IMR-90 (cell line): ENCODE data around the gene PLCXD1. TPM values are rescaled to one million over a fixed set of nuclear protein-coding genes. Genes with fewer than 3 reads are reported as not detected.
"Not testable (repeated sequence)": the region's sequence is repeated elsewhere in the genome, so short reads cannot be mapped to it uniquely, and the experiment has no call there.

Experiments
- ATAC-seq: fragments of 200-7000 bp; cut with Tn5 transposase; 2 replicates; pipeline ENCODE4 v1.9.1; 2020; ENCODE audit warnings: low read depth, mild to moderate bottlenecking, moderate library complexity
- BruUV-seq: library from RNA; stranded (reverse); fragments of 400-500 nt; replicated peaks from 2 replicates; lab custom pipeline; 2021; lab: Mats Ljungman, UMichigan
- CTCF ChIA-PET: fragments of 300-600 bp; formaldehyde crosslinking; extraction: SDS; loops from one replicate; lab custom pipeline; 2021; ENCODE audit warnings: antibody characterized with exemption; lab: Yijun Ruan, JAX
- POLR2A ChIA-PET: fragments of 300-600 bp; sonication (Branson Sonifier 250); formaldehyde crosslinking; loops from one replicate; lab custom pipeline; 2022; ENCODE audit warnings: antibody characterized with exemption; ENCODE audit not compliant: unreplicated experiment; lab: Charles Lee
- DNase-seq: peaks from one replicate; pipeline ENCODE4 v3.0.0; 2013
- H2AFZ ChIP-seq: replicated peaks from 2 replicates; pipeline ENCODE3; 2013; ENCODE audit warnings: low read length, mild to moderate bottlenecking; ENCODE audit not compliant: poor library complexity
- H2AK5ac ChIP-seq: 2 replicates; pipeline ENCODE4 v1.6.1; 2013; ENCODE audit warnings: low read depth, low read length, inconsistent platforms
- H2AK9ac ChIP-seq: replicated peaks from 2 replicates; pipeline ENCODE3; 2013; ENCODE audit warnings: mild to moderate bottlenecking, low read depth, low read length, moderate library complexity; ENCODE audit not compliant: poor library complexity
- H2BK120ac ChIP-seq: 2 replicates; pipeline ENCODE4 v1.6.1; 2013; ENCODE audit warnings: low read depth, low read length, inconsistent platforms
- H2BK15ac ChIP-seq: 3 replicates; pipeline ENCODE4 v1.6.1; 2013; ENCODE audit warnings: low read depth, low read length, inconsistent platforms
- H2BK20ac ChIP-seq: 2 replicates; pipeline ENCODE4 v1.6.1; 2013; ENCODE audit warnings: low read depth, mild to moderate bottlenecking, inconsistent platforms, low read length, moderate library complexity
- H2BK5ac ChIP-seq: 2 replicates; pipeline ENCODE4 v1.6.1; 2013; ENCODE audit warnings: mild to moderate bottlenecking, low read depth, low read length, inconsistent platforms; ENCODE audit not compliant: poor library complexity, severe bottlenecking
- H3K14ac ChIP-seq: replicated peaks from 2 replicates; pipeline ENCODE4 v1.6.1; 2013; ENCODE audit warnings: low read depth, low read length, inconsistent platforms
- H3K18ac ChIP-seq: 2 replicates; pipeline ENCODE4 v1.6.1; 2013; ENCODE audit warnings: low read depth, low read length, control low read depth
- H3K23ac ChIP-seq: 2 replicates; pipeline ENCODE4 v1.6.1; 2013; ENCODE audit warnings: low read depth, low read length, inconsistent platforms
- H3K27ac ChIP-seq: 2 replicates; pipeline ENCODE4 v1.5.1; 2013; ENCODE audit warnings: mild to moderate bottlenecking, control low read depth, low read length; ENCODE audit not compliant: insufficient read depth
- H3K27me3 ChIP-seq: 2 replicates; pipeline ENCODE4 v1.6.1; 2013; ENCODE audit warnings: low read length; ENCODE audit not compliant: control insufficient read depth, insufficient read depth
- H3K36me3 ChIP-seq: 2 replicates; pipeline ENCODE4 v1.6.1; 2013; ENCODE audit warnings: low read length, mixed read lengths; ENCODE audit not compliant: control insufficient read depth, insufficient read depth
- H3K4ac ChIP-seq: 2 replicates; pipeline ENCODE4 v1.6.1; 2013; ENCODE audit warnings: low read depth, low read length, inconsistent platforms
- H3K4me1 ChIP-seq: 2 replicates; pipeline ENCODE4 v1.6.1; 2013; ENCODE audit warnings: low read length, mixed read lengths; ENCODE audit not compliant: control insufficient read depth, insufficient read depth
- H3K4me2 ChIP-seq: 2 replicates; pipeline ENCODE4 v1.6.1; 2013; ENCODE audit warnings: low read depth, mild to moderate bottlenecking, control low read depth, low read length, moderate library complexity
- H3K4me3 ChIP-seq: 2 replicates; pipeline ENCODE4 v1.5.1; 2013; ENCODE audit warnings: low read depth, mild to moderate bottlenecking, control low read depth, low read length, moderate library complexity; ENCODE audit not compliant: insufficient read depth
- H3K56ac ChIP-seq: 2 replicates; pipeline ENCODE4 v1.6.1; 2013; ENCODE audit warnings: low read length, inconsistent platforms; ENCODE audit not compliant: insufficient read depth; ENCODE audit errors: extremely low read depth
- H3K79me1 ChIP-seq, 2 experiments: 2 replicates each; pipeline ENCODE4 v1.6.1; 2013; ENCODE audit warnings: low read length in 2 of 2, inconsistent platforms in 1 of 2, low read depth in 1 of 2
- H3K9ac ChIP-seq: 2 replicates; pipeline ENCODE4 v1.6.1; 2013; ENCODE audit warnings: low read depth, low read length, control low read depth
- H3K9me1 ChIP-seq: 2 replicates; pipeline ENCODE4 v1.6.1; 2013; ENCODE audit warnings: low read length, inconsistent platforms; ENCODE audit not compliant: insufficient read depth
- H3K9me3 ChIP-seq: 2 replicates; pipeline ENCODE4 v1.6.1; 2013; ENCODE audit warnings: low read length; ENCODE audit not compliant: control insufficient read depth, insufficient read depth
- H4K20me1 ChIP-seq: 2 replicates; pipeline ENCODE4 v1.6.1; 2013; ENCODE audit warnings: low read length, inconsistent platforms; ENCODE audit not compliant: insufficient read depth
- H4K5ac ChIP-seq: 2 replicates; pipeline ENCODE4 v1.6.1; 2013; ENCODE audit warnings: mild to moderate bottlenecking, low read depth, low read length, control low read depth
- H4K8ac ChIP-seq, 2 experiments: 2 replicates each; pipeline ENCODE4 v1.6.1; 2013; ENCODE audit warnings: low read depth in 2 of 2, low read length in 2 of 2, control low read depth in 1 of 2, inconsistent platforms in 1 of 2
- H4K91ac ChIP-seq: 2 replicates; pipeline ENCODE4 v1.6.1; 2013; ENCODE audit warnings: low read depth, low read length, inconsistent platforms; ENCODE audit not compliant: insufficient read depth
- WGBS, 2 experiments: methylation state at CpG; one replicate each; pipeline versions ENCODE4 v1.1.5 to v1.1.7; 2013; ENCODE audit warnings: missing lambda C conversion rate in 2 of 2; ENCODE audit not compliant: insufficient read length in 1 of 2; ENCODE audit errors: extremely low coverage in 2 of 2; 5-methylcytosine and 5-hydroxymethylcytosine counted together
- dilution Hi-C: fragments of 300-500 bp; cut with HindIII; formaldehyde crosslinking; loops from one replicate; pipeline ENCODE4 v1.14.3; 2018; ENCODE audit warnings: low sequenced_read_pairs; ENCODE audit not compliant: unreplicated experiment
- in situ Hi-C: fragments of 300-500 bp; cut with MboI; formaldehyde crosslinking; loops from 3 replicates; pipeline ENCODE4 v1.14.3; 2019; ENCODE audit warnings: low sequenced_read_pairs, inconsistent platforms, mixed read lengths
- intact Hi-C: fragments of 100-400 bp; cut with micrococcal nuclease; formaldehyde crosslinking; loops from 2 replicates; pipeline ENCODE4 v1.10.0; 2022
- polyA plus RNA-seq, 3 experiments: library from polyadenylated mRNA; depleted of rRNA; stranded (reverse); fragments of >200 nt; gene quantifications; 2 replicates each; pipeline ENCODE4 v1.2.3, GENCODE V29; 2012; ENCODE audit warnings: low replicate concordance in 1 of 3
- total RNA-seq: library from RNA; depleted of rRNA; stranded (reverse); fragments of >200 nt; gene quantifications from 2 replicates; pipeline ENCODE4 v1.2.3, GENCODE V29; 2012

The PLCXD1 gene
- total and polyA plus RNA-seq, 2 of the 4 experiments (the other 2 are of a cell fraction), result 16.7 to 17.7 TPM

GRCh38 chrX:251396-252243, 29.6 kb upstream of the PLCXD1 start:
- H2BK5ac ChIP-seq, dilution Hi-C loops, H3K9me3 ChIP-seq, H2BK15ac ChIP-seq, H3K36me3 ChIP-seq, H3K18ac ChIP-seq, H3K4ac ChIP-seq, H2BK120ac ChIP-seq, H4K8ac ChIP-seq, H4K91ac ChIP-seq, DNase-seq, CTCF ChIA-PET, H4K20me1 ChIP-seq, H3K9me1 ChIP-seq, H3K4me3 ChIP-seq, ATAC-seq, BruUV-seq, H3K4me1 ChIP-seq, intact Hi-C loops, H3K4me2 ChIP-seq, H3K27me3 ChIP-seq, H3K56ac ChIP-seq, H3K9ac ChIP-seq, H2AFZ ChIP-seq, H3K23ac ChIP-seq, H3K79me1 ChIP-seq, POLR2A ChIA-PET, H4K5ac ChIP-seq, H2AK5ac ChIP-seq, in situ Hi-C loops, H2AK9ac ChIP-seq, H3K14ac ChIP-seq, H2BK20ac ChIP-seq, H3K27ac ChIP-seq: not testable (repeated sequence)
- WGBS, 2 experiments, result no CpG with 5 or more reads among the region's 17 CpGs
